IMR-90 (cell line): ENCODE results near the gene PHLDA2. TPM values are rescaled to one million over a fixed set of nuclear protein-coding genes. Genes with fewer than 3 reads are reported as not detected.

ENCODE experiments used
- ATAC-seq: fragments of 200-7000 bp; cut with Tn5 transposase; 2 replicates; pipeline ENCODE4 v1.9.1; 2020; ENCODE audit warnings: low read depth, mild to moderate bottlenecking, moderate library complexity
- BruUV-seq: library from RNA; stranded (reverse); fragments of 400-500 nt; replicated peaks from 2 replicates; lab custom pipeline; 2021; lab: Mats Ljungman, UMichigan
- CTCF ChIA-PET: fragments of 300-600 bp; formaldehyde crosslinking; extraction: SDS; loops from one replicate; lab custom pipeline; 2021; ENCODE audit warnings: antibody characterized with exemption; lab: Yijun Ruan, JAX
- POLR2A ChIA-PET: fragments of 300-600 bp; sonication (Branson Sonifier 250); formaldehyde crosslinking; loops from one replicate; lab custom pipeline; 2022; ENCODE audit warnings: antibody characterized with exemption; ENCODE audit not compliant: unreplicated experiment; lab: Charles Lee
- DNase-seq: peaks from one replicate; pipeline ENCODE4 v3.0.0; 2013
- H2AFZ ChIP-seq: replicated peaks from 2 replicates; pipeline ENCODE3; 2013; ENCODE audit warnings: low read length, mild to moderate bottlenecking; ENCODE audit not compliant: poor library complexity
- H2AK5ac ChIP-seq: 2 replicates; pipeline ENCODE4 v1.6.1; 2013; ENCODE audit warnings: low read depth, low read length, inconsistent platforms
- H2AK9ac ChIP-seq: replicated peaks from 2 replicates; pipeline ENCODE3; 2013; ENCODE audit warnings: mild to moderate bottlenecking, low read depth, low read length, moderate library complexity; ENCODE audit not compliant: poor library complexity
- H2BK120ac ChIP-seq: 2 replicates; pipeline ENCODE4 v1.6.1; 2013; ENCODE audit warnings: low read depth, low read length, inconsistent platforms
- H2BK15ac ChIP-seq: 3 replicates; pipeline ENCODE4 v1.6.1; 2013; ENCODE audit warnings: low read depth, low read length, inconsistent platforms
- H2BK20ac ChIP-seq: 2 replicates; pipeline ENCODE4 v1.6.1; 2013; ENCODE audit warnings: low read depth, mild to moderate bottlenecking, inconsistent platforms, low read length, moderate library complexity
- H2BK5ac ChIP-seq: 2 replicates; pipeline ENCODE4 v1.6.1; 2013; ENCODE audit warnings: mild to moderate bottlenecking, low read depth, low read length, inconsistent platforms; ENCODE audit not compliant: poor library complexity, severe bottlenecking
- H3K14ac ChIP-seq: replicated peaks from 2 replicates; pipeline ENCODE4 v1.6.1; 2013; ENCODE audit warnings: low read depth, low read length, inconsistent platforms
- H3K18ac ChIP-seq: 2 replicates; pipeline ENCODE4 v1.6.1; 2013; ENCODE audit warnings: low read depth, low read length, control low read depth
- H3K23ac ChIP-seq: 2 replicates; pipeline ENCODE4 v1.6.1; 2013; ENCODE audit warnings: low read depth, low read length, inconsistent platforms
- H3K27ac ChIP-seq: 2 replicates; pipeline ENCODE4 v1.5.1; 2013; ENCODE audit warnings: mild to moderate bottlenecking, control low read depth, low read length; ENCODE audit not compliant: insufficient read depth
- H3K27me3 ChIP-seq: 2 replicates; pipeline ENCODE4 v1.6.1; 2013; ENCODE audit warnings: low read length; ENCODE audit not compliant: control insufficient read depth, insufficient read depth
- H3K36me3 ChIP-seq: 2 replicates; pipeline ENCODE4 v1.6.1; 2013; ENCODE audit warnings: low read length, mixed read lengths; ENCODE audit not compliant: control insufficient read depth, insufficient read depth
- H3K4ac ChIP-seq: 2 replicates; pipeline ENCODE4 v1.6.1; 2013; ENCODE audit warnings: low read depth, low read length, inconsistent platforms
- H3K4me1 ChIP-seq: 2 replicates; pipeline ENCODE4 v1.6.1; 2013; ENCODE audit warnings: low read length, mixed read lengths; ENCODE audit not compliant: control insufficient read depth, insufficient read depth
- H3K4me2 ChIP-seq: 2 replicates; pipeline ENCODE4 v1.6.1; 2013; ENCODE audit warnings: low read depth, mild to moderate bottlenecking, control low read depth, low read length, moderate library complexity
- H3K4me3 ChIP-seq: 2 replicates; pipeline ENCODE4 v1.5.1; 2013; ENCODE audit warnings: low read depth, mild to moderate bottlenecking, control low read depth, low read length, moderate library complexity; ENCODE audit not compliant: insufficient read depth
- H3K56ac ChIP-seq: 2 replicates; pipeline ENCODE4 v1.6.1; 2013; ENCODE audit warnings: low read length, inconsistent platforms; ENCODE audit not compliant: insufficient read depth; ENCODE audit errors: extremely low read depth
- H3K79me1 ChIP-seq, 2 experiments: 2 replicates each; pipeline ENCODE4 v1.6.1; 2013; ENCODE audit warnings: low read length in 2 of 2, inconsistent platforms in 1 of 2, low read depth in 1 of 2
- H3K9ac ChIP-seq: 2 replicates; pipeline ENCODE4 v1.6.1; 2013; ENCODE audit warnings: low read depth, low read length, control low read depth
- H3K9me1 ChIP-seq: 2 replicates; pipeline ENCODE4 v1.6.1; 2013; ENCODE audit warnings: low read length, inconsistent platforms; ENCODE audit not compliant: insufficient read depth
- H3K9me3 ChIP-seq: 2 replicates; pipeline ENCODE4 v1.6.1; 2013; ENCODE audit warnings: low read length; ENCODE audit not compliant: control insufficient read depth, insufficient read depth
- H4K20me1 ChIP-seq: 2 replicates; pipeline ENCODE4 v1.6.1; 2013; ENCODE audit warnings: low read length, inconsistent platforms; ENCODE audit not compliant: insufficient read depth
- H4K5ac ChIP-seq: 2 replicates; pipeline ENCODE4 v1.6.1; 2013; ENCODE audit warnings: mild to moderate bottlenecking, low read depth, low read length, control low read depth
- H4K8ac ChIP-seq, 2 experiments: 2 replicates each; pipeline ENCODE4 v1.6.1; 2013; ENCODE audit warnings: low read depth in 2 of 2, low read length in 2 of 2, control low read depth in 1 of 2, inconsistent platforms in 1 of 2
- H4K91ac ChIP-seq: 2 replicates; pipeline ENCODE4 v1.6.1; 2013; ENCODE audit warnings: low read depth, low read length, inconsistent platforms; ENCODE audit not compliant: insufficient read depth
- MAZ ChIP-seq: IDR thresholded peaks from 2 replicates; pipeline ENCODE4 v1.6.1; 2012; ENCODE audit warnings: low read depth, mild to moderate bottlenecking, low read length, improper control_type of control experiment, moderate library complexity, borderline replicate concordance
- POLR2A ChIP-seq: IDR thresholded peaks from 2 replicates; pipeline ENCODE4 v1.6.1; 2012; ENCODE audit warnings: mild to moderate bottlenecking, low read depth, low read length
- RAD21 ChIP-seq: IDR thresholded peaks from 2 replicates; pipeline ENCODE4 v1.6.1; 2012; ENCODE audit warnings: low read length, improper control_type of control experiment
- RCOR1 ChIP-seq: IDR thresholded peaks from 2 replicates; pipeline ENCODE4 v1.6.1; 2012; ENCODE audit warnings: mild to moderate bottlenecking, low read length, improper control_type of control experiment; ENCODE audit not compliant: insufficient replicate concordance
- RFX5 ChIP-seq: IDR thresholded peaks from 2 replicates; pipeline ENCODE4 v1.8.0; 2012; ENCODE audit warnings: low read depth, mild to moderate bottlenecking, low read length, moderate library complexity
- WGBS, 2 experiments: methylation state at CpG; one replicate each; pipeline versions ENCODE4 v1.1.5 to v1.1.7; 2013; ENCODE audit warnings: missing lambda C conversion rate in 2 of 2; ENCODE audit not compliant: insufficient read length in 1 of 2; ENCODE audit errors: extremely low coverage in 2 of 2; 5-methylcytosine and 5-hydroxymethylcytosine counted together
- dilution Hi-C: fragments of 300-500 bp; cut with HindIII; formaldehyde crosslinking; loops from one replicate; pipeline ENCODE4 v1.14.3; 2018; ENCODE audit warnings: low sequenced_read_pairs; ENCODE audit not compliant: unreplicated experiment
- in situ Hi-C: fragments of 300-500 bp; cut with MboI; formaldehyde crosslinking; loops from 3 replicates; pipeline ENCODE4 v1.14.3; 2019; ENCODE audit warnings: low sequenced_read_pairs, inconsistent platforms, mixed read lengths
- intact Hi-C: fragments of 100-400 bp; cut with micrococcal nuclease; formaldehyde crosslinking; loops from 2 replicates; pipeline ENCODE4 v1.10.0; 2022
- polyA plus RNA-seq, 3 experiments: library from polyadenylated mRNA; depleted of rRNA; stranded (reverse); fragments of >200 nt; gene quantifications; 2 replicates each; pipeline ENCODE4 v1.2.3, GENCODE V29; 2012; ENCODE audit warnings: low replicate concordance in 1 of 3
- total RNA-seq: library from RNA; depleted of rRNA; stranded (reverse); fragments of >200 nt; gene quantifications from 2 replicates; pipeline ENCODE4 v1.2.3, GENCODE V29; 2012

PHLDA2 gene
- total and polyA plus RNA-seq, 2 of the 4 experiments (the other 2 are of a cell fraction), result 3.8 to 89.0 TPM

DNA sequence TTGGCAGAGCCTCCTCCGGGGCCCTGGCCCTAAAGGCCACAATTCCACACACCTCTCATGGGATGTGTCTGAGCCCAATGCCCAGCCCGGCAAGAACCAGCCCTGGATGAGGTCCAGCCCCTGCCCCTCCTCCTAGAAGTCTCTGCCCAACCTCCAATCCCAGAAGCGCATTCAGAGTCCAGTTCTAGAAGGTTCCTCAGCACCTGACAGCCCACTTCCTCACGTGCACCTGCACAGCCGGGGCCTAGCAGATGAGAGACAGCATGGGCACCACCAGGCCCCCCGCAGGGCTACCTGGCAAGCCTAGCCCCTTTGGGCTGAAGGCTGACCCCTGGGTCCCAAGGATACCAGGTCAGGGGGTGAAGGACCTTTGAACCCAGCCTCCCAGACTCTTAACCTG, 32.2 kb downstream of the PHLDA2 start (continued):
- TF ChIP-seq MAZ, result no peak

DNA sequence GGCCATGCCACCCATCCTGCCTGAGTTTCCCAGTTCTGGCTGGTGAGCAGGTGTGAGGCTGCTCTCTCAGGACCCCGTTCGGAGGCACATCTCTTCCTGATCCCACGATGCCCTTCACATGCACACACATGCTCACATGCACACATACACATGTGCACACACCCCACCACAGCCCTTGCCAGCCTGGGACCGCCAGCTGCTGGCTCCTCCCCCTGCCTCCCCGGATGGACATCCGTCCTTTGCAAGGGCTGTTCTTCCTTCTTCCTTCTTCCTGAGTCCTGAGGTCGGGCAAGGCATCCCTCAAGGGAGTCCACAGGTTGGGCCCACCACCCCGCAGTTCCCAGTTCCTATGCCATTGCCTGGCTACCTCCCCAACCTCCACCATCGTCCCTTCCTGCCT, 33.2 kb downstream of the PHLDA2 start:
- no TSS peak for BruUV-seq
- H4K91ac ChIP-seq, result no peak overlapping the region
- peaks cover 21% of the 10 kb centered on the region for H3K9me1 ChIP-seq
- H3K9ac ChIP-seq, result no peak overlapping the region
- H3K9me3 ChIP-seq, result no peaks in the 10 kb centered on the region
- no peak for TF ChIP-seq RFX5
- TF ChIP-seq POLR2A, result no peak
- TF ChIP-seq RAD21, result no peak
- TF ChIP-seq RCOR1, result no peak
- H3K4me2 ChIP-seq, result no peak overlapping the region
- H3K18ac ChIP-seq, result no peak overlapping the region
- dilution Hi-C loops, result no loop called here
- intact Hi-C loops, result loop anchor here (10.0 kb wide), 1 partner anchor 701 kb away; no protein-coding TSS in a partner anchor
- no peaks in the 10 kb centered on the region for H3K27me3 ChIP-seq
- H2BK120ac ChIP-seq, result 0 out of 2 replicates have a peak overlapping the region, but pooled peaks have one; percentile 33
- H2BK15ac ChIP-seq, result peak overlapping the region; percentile 79; the same call in 1 of the 3 replicates
- POLR2A ChIA-PET, result no interaction called here
- no peak overlapping the region for H2AFZ ChIP-seq
- H3K36me3 ChIP-seq, result no peaks in the 10 kb centered on the region
- in situ Hi-C loops, result loop anchor here (10.0 to 25.0 kb wide), 2 partner anchors 471 to 709 kb away; no protein-coding TSS in a partner anchor
- H3K4me3 ChIP-seq, result no peak overlapping the region
- peak overlapping the region; percentile 65; the same call in 1 of the 2 replicates for H2AK5ac ChIP-seq
- DNase-seq (no peak), ATAC-seq (no peak)
- H4K8ac ChIP-seq, result no peak overlapping the region
- CTCF ChIA-PET, result no interaction called here
- H3K4ac ChIP-seq, result no peak overlapping the region
- peaks cover 0 to 10% of the 10 kb centered on the region in 2 experiments; a peak in 1 of 4 replicates for H3K79me1 ChIP-seq
- no peak overlapping the region for H3K14ac ChIP-seq
- no peak overlapping the region for H3K56ac ChIP-seq
- H2AK9ac ChIP-seq, result no peak overlapping the region
- no peak overlapping the region for H3K27ac ChIP-seq
- H2BK5ac ChIP-seq, result no peak overlapping the region
- no peak overlapping the region for H4K5ac ChIP-seq
- peak overlapping the region; percentile 28; the same call in 1 of the 2 replicates for H2BK20ac ChIP-seq
- H4K20me1 ChIP-seq, result no peaks in the 10 kb centered on the region
- WGBS, 2 experiments, result 89% methylated on average over 3 of the region's 9 CpGs; no CpG with 5 or more reads in 1 of the 2 experiments
- H3K4me1 ChIP-seq, result peaks cover 25% of the 10 kb centered on the region
- no peak overlapping the region for H3K23ac ChIP-seq
